Right lung (tissue), 5 donors: ENCODE data around the gene FMOD. TPM values are rescaled to one million over a fixed set of nuclear protein-coding genes. Genes with fewer than 3 reads are reported as not detected.
A peak's percentile ranks its signal among the peaks of the same experiment; 100 is the strongest.

ENCODE experiments used
- DNase-seq, 2 donors: peaks; one replicate each; pipeline ENCODE4 v3.0.0-alpha.2; 2013
- polyA plus RNA-seq, 5 donors: library from polyadenylated mRNA; unstranded; fragments of 120-200 nt; gene quantifications; one replicate each; pipeline versions ENCODE4 v1.2.1 to v1.2.3, GENCODE V29; 2013; ENCODE audit warnings: inconsistent platforms in 1 of 5, low replicate concordance in 1 of 5; ENCODE audit not compliant: insufficient read length in 5 of 5, insufficient read depth in 1 of 5

FMOD gene
- polyA plus RNA-seq, 5 donors: 72.7 to 101 (median 81.1) TPM

- no peak for DNase-seq
These were observed 13.3 kb upstream of the FMOD start for GRCh38 chr1:203364094-203364801.

GRCh38 chr1:203362720-203363025, 11.8 kb upstream of the FMOD start:
- DNase-seq: no peak

GRCh38 chr1:203361945-203362719, 11.2 kb upstream of the FMOD start:
- DNase-seq: no peak

GRCh38 chr1:203360547-203361185, 9.7 kb upstream of the FMOD start:
- no peak for DNase-seq

DNA sequence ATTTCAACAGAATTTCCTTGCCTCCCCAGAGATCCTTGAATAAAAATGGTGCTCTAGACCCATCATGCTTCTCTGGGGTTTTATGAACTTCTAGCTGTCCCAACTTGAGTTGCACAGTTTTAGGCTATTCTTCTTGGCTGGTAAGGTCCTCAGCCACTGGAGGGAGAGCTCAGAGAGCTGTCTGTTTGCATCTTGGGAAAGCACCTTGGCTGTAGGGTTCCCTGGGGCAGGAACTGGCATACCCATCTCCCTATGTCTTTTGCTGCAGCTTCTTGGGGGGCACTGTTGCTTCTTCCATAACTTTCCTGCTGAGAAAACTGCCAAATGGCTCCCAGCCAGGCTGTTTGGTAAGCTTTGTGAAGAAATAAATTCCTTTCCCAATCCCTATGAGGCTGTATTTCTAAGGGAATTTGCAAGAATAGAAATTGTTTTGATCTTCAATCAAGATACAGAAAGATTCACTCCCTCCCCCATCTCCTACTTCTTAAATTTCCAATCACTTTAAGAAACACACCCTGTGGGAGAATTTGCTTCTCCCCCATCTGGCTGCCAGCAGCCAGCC, 8.2 kb upstream of the FMOD start:
- peak; percentile 71 to 85 for DNase-seq

GRCh38 chr1:203354246-203354645, 3.3 kb upstream of the FMOD start:
- DNase-seq: peak in 1 of 2 donors; percentile 41

DNA sequence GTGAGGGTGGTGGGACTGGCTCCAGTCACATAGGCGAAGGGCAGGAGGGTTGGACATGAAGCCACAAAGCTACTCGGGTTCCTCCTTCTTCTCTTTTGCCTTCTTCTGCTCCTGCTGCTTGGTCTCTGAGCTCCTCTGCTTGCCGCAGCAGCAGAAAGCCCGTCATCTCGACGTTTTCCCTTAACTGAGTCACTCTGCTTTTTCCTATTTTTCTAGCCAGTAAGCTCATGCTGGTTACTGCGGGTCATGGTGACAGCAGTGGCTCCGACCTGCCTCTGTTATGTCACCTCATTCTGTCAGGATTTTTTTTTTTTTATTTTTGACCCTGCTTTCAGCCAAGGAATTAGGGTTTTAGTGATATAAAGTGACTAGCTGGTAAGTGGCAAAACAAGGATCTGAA, 2.6 kb upstream of the FMOD start:
- DNase-seq: no peak

- no peak for DNase-seq
These were observed 973 bp downstream of the FMOD start for GRCh38 chr1:203349773-203350524.

- DNase-seq: no peak
These were observed 1.8 kb downstream of the FMOD start for GRCh38 chr1:203349166-203349565.

DNA sequence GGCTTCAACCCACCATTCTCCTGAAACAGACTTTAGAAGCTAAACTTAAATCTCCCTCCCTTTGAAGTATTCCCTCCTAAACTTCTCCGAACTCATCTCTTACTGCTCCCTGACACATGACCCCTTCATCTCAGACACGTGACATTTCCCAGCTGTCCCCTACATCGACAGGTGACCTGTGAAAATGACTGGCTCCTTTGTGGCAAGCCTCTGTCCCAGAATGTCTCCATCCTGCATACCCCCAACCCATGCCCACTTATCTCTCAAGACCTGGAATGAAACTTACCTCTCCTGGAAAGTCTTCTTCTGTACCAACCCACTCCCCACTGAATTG, 4.2 kb downstream of the FMOD start:
- no peak for DNase-seq

- no peak for DNase-seq
These were observed 4.7 kb downstream of the FMOD start for GRCh38 chr1:203346060-203346768.

- DNase-seq: no peak
These were observed 6.8 kb downstream of the FMOD start for GRCh38 chr1:203343956-203344754.

GRCh38 chr1:203342192-203342940, 8.6 kb downstream of the FMOD start:
- DNase-seq: no peak

DNA sequence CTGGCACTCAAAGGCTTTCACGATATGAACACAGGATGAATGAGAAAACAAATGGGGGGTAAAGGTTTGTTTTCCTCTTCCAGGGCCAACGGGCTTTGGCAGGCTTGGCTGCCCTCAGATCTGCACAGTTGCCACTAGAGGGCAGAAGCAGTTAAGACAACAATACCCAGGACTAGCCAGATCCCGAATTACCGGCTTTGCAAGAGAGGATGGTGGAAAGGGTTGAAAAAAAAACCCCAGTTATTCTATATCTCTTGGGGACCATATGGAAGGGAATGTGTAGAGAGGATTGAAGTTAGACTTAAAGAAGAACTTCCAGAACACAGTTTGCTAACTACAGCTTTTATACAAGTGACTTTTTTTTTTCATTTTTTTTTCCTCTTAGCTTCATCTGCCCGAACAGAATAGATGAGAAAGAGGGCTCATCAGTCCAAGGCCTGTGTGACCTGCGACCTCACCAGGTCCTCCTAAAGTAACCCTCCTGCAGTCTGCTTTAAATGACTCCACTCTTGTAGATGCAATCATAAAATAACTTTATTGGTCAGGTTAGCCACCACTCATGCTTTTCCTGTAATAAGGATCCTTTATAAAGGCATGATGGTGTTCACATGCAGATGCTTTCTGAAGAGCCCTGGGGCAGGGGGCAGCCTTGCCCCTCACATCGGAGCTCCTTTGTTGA, 10.7 kb downstream of the FMOD start:
- DNase-seq: peak in 1 of 2 donors; percentile 80

DNA sequence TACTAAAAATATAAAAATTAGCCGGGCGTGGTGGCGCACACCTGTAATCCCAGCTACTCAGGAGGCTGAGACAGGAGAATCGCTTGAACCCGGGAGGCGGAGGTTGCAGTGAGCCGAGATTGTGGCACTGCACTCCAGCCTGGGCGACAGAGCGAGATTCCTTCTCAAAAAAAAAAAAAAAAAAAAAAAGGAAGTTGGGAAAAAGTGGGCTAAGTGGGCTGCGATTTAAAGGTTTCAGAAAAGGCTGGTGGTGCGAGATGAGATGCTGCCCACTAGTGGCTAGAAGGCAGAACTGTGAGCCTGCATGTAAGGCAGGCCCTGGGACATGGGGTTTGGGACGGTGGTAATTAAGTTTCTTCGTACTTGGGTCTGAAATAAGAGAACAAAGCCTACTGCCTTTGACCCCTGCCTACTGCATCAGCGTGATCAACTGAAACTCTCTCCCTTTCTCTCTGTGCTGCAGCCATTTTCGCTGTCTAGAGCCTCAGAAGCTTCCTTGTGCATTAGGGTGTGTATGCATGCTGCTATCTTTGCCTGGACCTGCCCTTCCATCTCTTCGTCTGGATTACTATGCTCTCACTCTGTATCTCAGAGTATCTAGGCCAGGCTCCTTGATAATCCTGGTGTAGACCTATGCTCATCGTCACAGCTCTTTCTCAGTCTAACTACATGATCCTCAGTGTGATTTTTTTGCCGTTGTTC, 12.4 kb downstream of the FMOD start:
- no peak for DNase-seq

GRCh38 chr1:203336097-203336496, 14.8 kb downstream of the FMOD start:
- DNase-seq: no peak

GRCh38 chr1:203335503-203335902, 15.4 kb downstream of the FMOD start:
- DNase-seq: no peak

DNA sequence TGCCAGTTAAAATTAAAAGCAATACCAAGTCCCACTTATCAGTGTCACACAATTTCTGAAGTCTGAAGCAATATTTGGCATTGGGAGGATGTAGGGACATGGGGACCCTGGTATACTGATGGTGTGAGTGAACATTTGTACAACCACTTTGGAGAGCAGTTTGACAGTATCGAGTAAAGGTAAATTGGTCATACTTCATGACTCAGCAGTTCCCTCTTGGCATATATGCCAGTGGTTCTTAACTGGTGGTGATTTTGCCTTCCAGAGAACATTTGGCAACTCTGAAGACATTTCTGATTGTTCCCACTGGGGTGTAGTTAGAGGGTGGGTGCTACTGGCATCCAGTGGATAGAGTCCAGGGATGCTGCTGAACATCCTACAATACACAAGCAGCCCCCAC, 19.7 kb downstream of the FMOD start:
- DNase-seq: no peak

GRCh38 chr1:203328714-203329122, 22.2 kb downstream of the FMOD start:
- no peak for DNase-seq
